HG03521 (cell line): ENCODE data around the gene RASSF6.
"Not testable (repeated sequence)": the region's sequence is repeated elsewhere in the genome, so short reads cannot be mapped to it uniquely, and the experiment has no call there.

Source experiments
- ATAC-seq: cut with Tn5 transposase; IDR thresholded peaks from one replicate; pipeline ENCODE4 v1.9.1; 2021; ENCODE audit warnings: mild to moderate bottlenecking, moderate library complexity; ENCODE audit not compliant: unreplicated experiment

RASSF6 gene

GRCh38 chr4:73620115-73620792 lies at the start of gene RASSF6:
Gene RASSF6 (minus strand): TSS chr4:73620436. CDS start chr4:73611795, 8,641 bp downstream.
- peak; percentile 71 for ATAC-seq

GRCh38 chr4:73669410-73670183 lies 49.4 kb upstream of the RASSF6 start:
- ATAC-seq = no peak

- ATAC-seq = no peak
Measured at GRCh38 chr4:73668782-73669201, 48.6 kb upstream of the RASSF6 start.

- not testable (repeated sequence) for ATAC-seq
Measured at GRCh38 chr4:73665924-73666323, 45.7 kb upstream of the RASSF6 start.

GRCh38 chr4:73664470-73664869 lies 44.2 kb upstream of the RASSF6 start:
- ATAC-seq = no peak

- no peak for ATAC-seq
Measured at GRCh38 chr4:73663576-73663975, 43.3 kb upstream of the RASSF6 start.

GRCh38 chr4:73662709-73663546 lies 42.7 kb upstream of the RASSF6 start:
- peak; percentile 76 for ATAC-seq

GRCh38 chr4:73661646-73662119 lies 41.4 kb upstream of the RASSF6 start:
- ATAC-seq = no peak

GRCh38 chr4:73660808-73661207 lies 40.6 kb upstream of the RASSF6 start:
- no peak for ATAC-seq

- peak; percentile 61 for ATAC-seq
Measured at GRCh38 chr4:73653695-73654106, 33.5 kb upstream of the RASSF6 start.

GRCh38 chr4:73650250-73650649 lies 30.0 kb upstream of the RASSF6 start:
- no peak for ATAC-seq

GRCh38 chr4:73648478-73648877 lies 28.2 kb upstream of the RASSF6 start:
- ATAC-seq = no peak

GRCh38 chr4:73646117-73646516 lies 25.9 kb upstream of the RASSF6 start:
- no peak for ATAC-seq

- no peak for ATAC-seq
Measured at GRCh38 chr4:73631565-73632226, 11.5 kb upstream of the RASSF6 start.

GRCh38 chr4:73628834-73629233 lies 8.6 kb upstream of the RASSF6 start:
- not testable (repeated sequence) for ATAC-seq

GRCh38 chr4:73621357-73621756 lies 1.1 kb upstream of the RASSF6 start:
- no peak for ATAC-seq

GRCh38 chr4:73619346-73619745 lies 890 bp downstream of the RASSF6 start:
- no peak for ATAC-seq

- no peak for ATAC-seq
Measured at GRCh38 chr4:73617256-73617655, 3.0 kb downstream of the RASSF6 start.

- no peak for ATAC-seq
Measured at GRCh38 chr4:73615613-73616012, 4.6 kb downstream of the RASSF6 start.

GRCh38 chr4:73614311-73614867 lies 5.8 kb downstream of the RASSF6 start:
- no peak for ATAC-seq
